Naive B cell (primary cell): ENCODE data around the gene SRRT. TPM values are rescaled to one million over a fixed set of nuclear protein-coding genes. Genes with fewer than 3 reads are reported as not detected.
"Not testable (repeated sequence)": the region's sequence is repeated elsewhere in the genome, so short reads cannot be mapped to it uniquely, and the experiment has no call there.

Experiments
- ATAC-seq, 2 donors: fragments of 150-1000 bp; cut with Tn5 transposase; 2 replicates each; pipeline ENCODE4 v1.10.0; 2021; ENCODE audit warnings: low read depth in 2 of 2, mild to moderate bottlenecking in 2 of 2, moderate library complexity in 2 of 2
- DNase-seq: peaks from one replicate; pipeline ENCODE4 v3.0.0; 2022
- H3K27ac Mint-ChIP-seq, 6 donors: one replicate each; pipeline ENCODE4 v1.8.0; 2020 to 2022; ENCODE audit warnings: mild to moderate bottlenecking in 6 of 6, mixed read lengths in 6 of 6, moderate library complexity in 5 of 6, inconsistent platforms in 2 of 6
- H3K27me3 Mint-ChIP-seq, 3 donors: one replicate each; pipeline ENCODE4 v1.8.0; 2021 to 2022; ENCODE audit warnings: mixed read lengths in 3 of 3, mild to moderate bottlenecking in 1 of 3
- H3K36me3 Mint-ChIP-seq, 2 donors: one replicate each; pipeline ENCODE4 v1.8.0; 2020 to 2022; ENCODE audit warnings: mixed read lengths in 2 of 2, inconsistent platforms in 1 of 2, mild to moderate bottlenecking in 1 of 2
- H3K4me1 Mint-ChIP-seq, 3 donors: one replicate each; pipeline ENCODE4 v1.8.0; 2020 to 2022; ENCODE audit warnings: mixed read lengths in 3 of 3, inconsistent platforms in 1 of 3, mild to moderate bottlenecking in 1 of 3, moderate library complexity in 1 of 3
- H3K4me3 Mint-ChIP-seq, 8 donors: one replicate each; pipeline ENCODE4 v1.8.0; 2020 to 2022; ENCODE audit warnings: mild to moderate bottlenecking in 8 of 8, mixed read lengths in 8 of 8, moderate library complexity in 8 of 8, inconsistent platforms in 2 of 8
- H3K9me3 Mint-ChIP-seq, 7 donors: one replicate each; pipeline ENCODE4 v1.8.0; 2020 to 2022; ENCODE audit warnings: mixed read lengths in 7 of 7, mild to moderate bottlenecking in 5 of 7, inconsistent platforms in 2 of 7, moderate library complexity in 1 of 7
- polyA plus RNA-seq, 6 donors: library from polyadenylated mRNA; unstranded; fragments of 300-500 nt; fragmentation: Illumina TruSeq; gene quantifications; one replicate each; pipeline ENCODE4 v1.2.3, GENCODE V29; 2021; ENCODE audit warnings: low read depth in 6 of 6

The SRRT gene
- polyA plus RNA-seq, 6 donors from 2014 or later = 17.5 to 79.0 (median 46.0) TPM

DNA sequence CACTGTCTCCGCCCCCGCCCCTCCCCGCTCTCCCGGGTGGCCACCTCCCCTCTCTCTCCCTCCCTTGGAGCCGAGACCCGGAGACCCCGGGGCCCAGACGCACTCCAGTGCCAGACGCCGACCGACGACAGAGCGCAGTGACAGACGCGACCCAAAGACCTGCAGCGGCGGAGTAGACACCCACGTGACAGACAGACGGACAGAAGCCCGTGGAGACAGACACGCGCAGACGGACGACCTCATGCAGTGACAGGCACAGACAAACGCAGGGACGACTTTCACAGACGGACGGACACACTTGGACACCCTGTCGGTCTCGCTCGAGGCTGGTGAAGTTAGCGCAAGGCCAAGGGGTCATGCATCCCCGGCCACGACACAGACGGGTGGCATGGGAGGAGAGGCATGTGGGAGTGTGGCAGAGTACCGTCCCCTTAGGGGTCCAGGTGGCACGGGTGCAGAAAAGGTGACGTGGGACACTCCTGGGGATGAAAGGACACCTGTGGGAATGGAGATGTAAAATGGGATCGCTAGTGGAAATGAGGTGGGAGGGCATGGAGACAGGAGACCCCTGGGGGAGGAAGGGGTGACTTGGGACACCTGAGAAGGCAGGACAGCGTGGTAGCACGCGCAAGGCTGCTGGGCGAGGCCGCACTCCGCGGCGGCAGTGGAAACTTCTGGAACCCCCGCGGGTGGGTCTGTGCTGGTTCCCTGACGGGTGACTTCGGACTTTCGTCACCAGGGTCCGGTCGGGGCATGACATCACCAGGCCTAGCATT is 21.2 kb downstream of the SRRT start:
- H3K27ac Mint-ChIP-seq = peak overlapping the region in 2 of 6 donors; percentile 15 to 88
- H3K4me1 Mint-ChIP-seq = peaks cover 19 to 21% (median 20%) of the 10 kb centered on the region in 3 donors
- peaks cover 0 to 4% (median 0%) of the 10 kb centered on the region in 7 donors for H3K9me3 Mint-ChIP-seq
- H3K27me3 Mint-ChIP-seq = peaks cover 35 to 82% (median 66%) of the 10 kb centered on the region in 3 donors
- ATAC-seq = peak; percentile 19 to 26
- peak overlapping the region; percentile 80 to 95 (median 92) for H3K4me3 Mint-ChIP-seq
- DNase-seq = no peak
- peaks cover 0 to 7% of the 10 kb centered on the region in 2 donors for H3K36me3 Mint-ChIP-seq

DNA sequence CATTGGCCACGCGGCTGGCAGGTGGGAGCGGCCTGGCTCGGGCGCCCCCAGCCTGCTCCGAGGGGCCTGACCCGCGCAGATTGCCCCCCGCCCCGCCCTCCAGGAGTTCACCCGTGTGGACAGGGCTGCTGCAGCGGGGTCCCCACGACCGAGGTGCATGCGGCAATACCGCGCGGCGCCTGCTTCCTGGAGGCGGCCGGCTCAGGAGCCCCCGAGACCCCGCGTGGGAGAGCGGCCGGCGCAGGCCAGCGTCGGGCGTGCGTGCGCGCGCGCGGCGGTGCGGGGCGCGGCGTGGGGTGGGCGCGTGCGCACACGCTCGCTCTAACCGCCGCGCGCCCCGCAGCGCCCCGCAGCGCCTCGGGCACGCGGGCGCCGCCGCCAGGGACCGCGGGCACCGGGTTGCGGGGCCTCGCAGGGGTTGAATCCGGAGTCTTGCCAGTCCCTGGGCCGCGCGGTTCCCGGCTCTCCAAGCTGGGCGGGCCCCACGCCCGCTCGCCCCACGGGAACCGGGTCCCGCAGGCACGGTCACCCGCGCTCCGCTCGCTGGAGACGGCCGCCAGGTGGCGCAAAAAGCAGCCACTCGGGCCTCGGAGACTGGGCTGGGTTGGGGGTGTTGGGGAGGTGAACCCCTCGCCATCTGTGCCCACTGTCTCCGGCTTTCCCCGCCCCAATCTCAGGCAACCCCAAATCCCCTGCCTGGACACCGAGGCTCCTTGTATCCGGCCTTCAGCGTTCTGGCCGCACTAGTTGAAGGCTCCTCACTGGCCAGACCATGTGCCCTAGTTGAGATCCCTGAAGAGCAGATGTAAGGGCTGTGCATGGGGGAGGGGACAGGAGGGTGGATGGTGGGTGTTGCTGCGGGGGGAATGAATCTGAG is 22.1 kb downstream of the SRRT start:
- peaks cover 0 to 4% (median 0%) of the 10 kb centered on the region in 7 donors for H3K9me3 Mint-ChIP-seq
- ATAC-seq = peak; percentile 71 to 74
- peak; percentile 54 for DNase-seq

DNA sequence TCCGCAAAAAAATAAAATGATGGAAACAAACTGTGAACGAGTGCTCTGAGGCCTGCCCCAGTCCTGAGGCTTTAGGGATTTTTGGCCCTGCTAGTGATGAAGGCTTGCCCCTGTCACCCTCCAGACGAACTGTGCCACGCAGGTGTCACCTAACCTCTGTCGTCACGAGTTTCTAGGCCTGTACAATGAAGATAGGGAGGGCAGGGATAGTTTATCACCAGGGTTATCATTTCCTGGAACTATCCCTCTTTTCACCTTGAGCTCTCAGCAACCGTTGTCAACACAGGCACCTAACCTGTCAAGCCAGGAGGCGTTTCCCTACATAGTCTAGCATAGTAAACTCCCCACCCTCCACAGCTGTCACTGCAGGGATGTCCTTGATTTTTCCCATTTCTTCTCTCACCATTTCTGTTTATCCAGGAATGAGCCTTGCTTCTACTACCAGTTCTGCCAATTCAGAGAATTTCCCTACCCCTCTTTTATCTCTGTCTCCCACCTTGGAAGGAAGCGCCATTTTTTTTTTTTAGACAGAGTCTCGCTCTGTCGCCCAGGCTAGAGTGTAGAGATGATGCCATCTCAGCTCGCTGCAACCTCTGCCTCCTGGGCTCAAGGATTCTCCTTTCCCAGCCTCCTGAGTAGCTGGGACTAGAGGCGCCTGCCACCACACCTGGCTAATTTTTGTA is 23.0 kb downstream of the SRRT start:
- peak overlapping the region in 1 of 6 donors; percentile 87 for H3K27ac Mint-ChIP-seq
- DNase-seq (no peak), ATAC-seq (no peak)
- H3K36me3 Mint-ChIP-seq = peaks cover 0 to 7% of the 10 kb centered on the region in 2 donors
- peaks cover 27 to 76% (median 50%) of the 10 kb centered on the region in 3 donors for H3K27me3 Mint-ChIP-seq
- H3K4me1 Mint-ChIP-seq = peaks cover 12 to 13% (median 13%) of the 10 kb centered on the region in 3 donors
- H3K4me3 Mint-ChIP-seq = peak overlapping the region; percentile 3 to 85 (median 72)
- peaks cover 0 to 4% (median 0%) of the 10 kb centered on the region in 7 donors for H3K9me3 Mint-ChIP-seq

More for the DNA sequence above, 22.1 kb downstream of the SRRT start:
- peaks cover 0 to 7% of the 10 kb centered on the region in 2 donors for H3K36me3 Mint-ChIP-seq
- peaks cover 32 to 76% (median 60%) of the 10 kb centered on the region in 3 donors for H3K27me3 Mint-ChIP-seq
- H3K27ac Mint-ChIP-seq = peak overlapping the region in 1 of 6 donors; percentile 51
- peak overlapping the region; percentile 58 to 95 (median 89) for H3K4me3 Mint-ChIP-seq
- H3K4me1 Mint-ChIP-seq = peaks cover 13 to 17% (median 14%) of the 10 kb centered on the region in 3 donors

DNA sequence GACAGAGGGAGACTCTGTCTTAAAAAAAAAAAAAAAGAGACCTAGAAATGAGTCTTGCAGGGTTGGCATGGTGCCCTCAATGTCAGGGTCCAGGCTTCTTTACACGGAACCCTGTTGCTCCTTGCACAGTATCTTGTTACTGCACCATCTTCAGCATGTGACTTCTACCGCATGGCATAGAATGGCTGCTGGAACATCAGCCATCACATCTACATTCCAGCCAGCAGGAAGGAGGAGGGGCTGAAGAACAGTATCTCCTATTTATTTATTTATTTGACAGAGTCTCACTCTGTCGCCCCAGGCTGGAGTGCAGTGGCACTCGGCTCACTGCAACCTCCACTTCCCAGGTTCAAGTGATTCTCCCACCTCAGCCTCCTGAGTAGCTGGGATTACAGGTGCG is 24.5 kb downstream of the SRRT start:
- H3K4me1 Mint-ChIP-seq = peaks cover 10 to 13% (median 13%) of the 10 kb centered on the region in 3 donors
- no peak for ATAC-seq
- no peak overlapping the region for H3K27ac Mint-ChIP-seq
- H3K9me3 Mint-ChIP-seq = peaks cover 0 to 4% (median 0%) of the 10 kb centered on the region in 7 donors
- H3K4me3 Mint-ChIP-seq = no peak overlapping the region
- peaks cover 29 to 70% (median 40%) of the 10 kb centered on the region in 3 donors for H3K27me3 Mint-ChIP-seq
- peaks cover 0 to 7% of the 10 kb centered on the region in 2 donors for H3K36me3 Mint-ChIP-seq
- DNase-seq = no peak

DNA sequence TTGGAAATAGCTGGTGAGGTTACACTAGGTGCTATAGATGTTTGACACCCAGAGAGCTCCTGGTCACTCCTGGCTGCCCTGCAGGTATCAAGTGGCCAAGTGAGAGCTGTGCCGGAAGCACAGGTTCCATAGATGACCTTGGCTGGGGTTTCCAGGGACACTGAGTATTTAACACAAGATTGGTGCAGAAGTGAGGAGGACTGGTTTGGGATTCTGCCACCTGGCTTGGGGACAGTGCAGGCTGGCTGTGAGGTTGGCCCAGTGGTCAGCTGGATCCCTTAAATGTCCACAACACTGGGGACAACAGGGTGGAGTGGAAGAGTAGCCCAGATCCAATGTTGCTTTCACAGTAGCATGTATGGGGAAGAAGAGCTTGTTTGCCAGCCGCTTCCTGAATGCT is 26.1 kb downstream of the SRRT start:
- ATAC-seq (no peak), DNase-seq (no peak)
- peaks cover 5 to 9% (median 7%) of the 10 kb centered on the region in 3 donors for H3K4me1 Mint-ChIP-seq
- peaks cover 0 to 4% (median 0%) of the 10 kb centered on the region in 7 donors for H3K9me3 Mint-ChIP-seq
- no peak overlapping the region for H3K4me3 Mint-ChIP-seq
- H3K27ac Mint-ChIP-seq = no peak overlapping the region
- H3K36me3 Mint-ChIP-seq = peaks cover 0 to 5% of the 10 kb centered on the region in 2 donors
- peaks cover 27 to 61% (median 35%) of the 10 kb centered on the region in 3 donors for H3K27me3 Mint-ChIP-seq

DNA sequence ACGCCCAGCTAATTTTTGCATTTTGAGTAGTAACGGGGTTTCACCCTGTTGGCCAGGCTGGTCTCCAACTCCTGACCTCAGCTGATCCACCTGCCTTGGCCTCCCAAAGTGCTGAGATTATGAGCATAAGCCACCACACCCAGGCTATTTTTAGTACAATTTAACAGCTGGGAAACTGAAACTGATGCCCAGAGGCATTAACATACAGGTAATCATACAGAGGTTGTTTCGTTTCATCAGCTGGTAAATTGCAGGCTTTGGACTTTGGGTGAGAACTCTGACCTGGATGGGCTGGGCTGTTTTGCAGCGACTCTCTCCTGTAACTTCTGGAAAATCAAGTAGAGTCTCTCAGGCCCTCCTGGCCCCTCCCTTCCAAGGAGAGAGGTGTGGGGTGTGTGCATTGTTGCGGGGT is 27.0 kb downstream of the SRRT start:
- H3K36me3 Mint-ChIP-seq = no peaks in the 10 kb centered on the region
- no peak for DNase-seq

DNA sequence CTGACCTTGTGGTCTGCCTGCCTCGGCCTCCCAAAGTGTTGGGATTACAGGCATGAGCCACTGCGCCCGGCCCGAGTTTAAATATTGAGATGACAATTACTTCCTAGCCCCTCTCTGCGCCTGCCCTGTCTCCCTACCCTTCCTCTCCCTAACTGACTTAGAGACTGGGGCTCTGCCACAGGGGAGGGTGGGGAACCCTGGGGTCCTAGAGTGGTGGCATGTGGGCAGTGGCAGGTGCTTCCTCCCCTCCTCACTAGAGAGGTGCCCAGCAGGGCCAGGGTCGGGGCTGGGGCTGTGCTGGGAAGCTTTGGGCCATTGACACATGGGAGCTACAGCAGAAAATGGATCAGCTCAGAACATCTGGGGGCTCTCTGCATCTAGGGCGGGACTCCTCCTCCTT is 27.7 kb downstream of the SRRT start:
- Mint-ChIP-seq H3K4me1 (no peaks in the 10 kb centered on the region), H3K36me3 (no peaks in the 10 kb centered on the region), H3K9me3 (peaks cover 0 to 4% (median 0%) of the 10 kb centered on the region in 7 donors), H3K27ac (no peak overlapping the region), H3K4me3 (no peak overlapping the region), H3K27me3 (peaks cover 24 to 49% (median 24%) of the 10 kb centered on the region in 3 donors)
- DNase-seq (no peak), ATAC-seq (no peak)

More for the DNA sequence above, 27.0 kb downstream of the SRRT start:
- Mint-ChIP-seq H3K27me3 (peaks cover 24 to 55% (median 29%) of the 10 kb centered on the region in 3 donors), H3K9me3 (peaks cover 0 to 4% (median 0%) of the 10 kb centered on the region in 7 donors), H3K4me1 (peaks cover 0 to 4% (median 2%) of the 10 kb centered on the region in 3 donors), H3K4me3 (no peak overlapping the region), H3K27ac (no peak overlapping the region)
- ATAC-seq = no peak

DNA sequence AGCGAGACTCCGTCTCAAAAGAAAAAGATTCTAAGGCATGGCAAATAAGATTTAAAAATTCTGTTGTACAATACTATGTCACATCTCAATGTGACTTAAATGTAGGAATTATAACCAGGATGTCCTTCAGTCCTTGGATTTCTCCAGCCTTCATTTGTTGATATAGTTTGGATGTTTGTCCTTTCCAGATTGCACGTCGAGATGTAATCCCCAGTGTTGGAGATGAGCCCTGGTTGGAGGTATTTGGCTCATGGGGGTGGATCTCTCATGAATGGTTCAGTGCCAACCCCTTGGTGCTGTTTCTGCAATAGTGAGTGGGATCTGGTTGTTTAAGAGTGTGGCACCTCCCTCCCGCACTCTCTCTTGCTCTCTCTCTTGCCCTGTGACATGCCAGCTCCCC is 33.6 kb downstream of the SRRT start:
- H3K4me3 Mint-ChIP-seq = peak overlapping the region in 1 of 8 donors; percentile 12
- no peak overlapping the region for H3K27ac Mint-ChIP-seq
- DNase-seq = no peak
- no peak for ATAC-seq
- peaks cover 0 to 13% (median 12%) of the 10 kb centered on the region in 3 donors for H3K27me3 Mint-ChIP-seq
- peaks cover 0 to 5% of the 10 kb centered on the region in 2 donors for H3K36me3 Mint-ChIP-seq
- peaks cover 0 to 5% (median 3%) of the 10 kb centered on the region in 7 donors for H3K9me3 Mint-ChIP-seq
- H3K4me1 Mint-ChIP-seq = peaks cover 4 to 13% (median 11%) of the 10 kb centered on the region in 3 donors

DNA sequence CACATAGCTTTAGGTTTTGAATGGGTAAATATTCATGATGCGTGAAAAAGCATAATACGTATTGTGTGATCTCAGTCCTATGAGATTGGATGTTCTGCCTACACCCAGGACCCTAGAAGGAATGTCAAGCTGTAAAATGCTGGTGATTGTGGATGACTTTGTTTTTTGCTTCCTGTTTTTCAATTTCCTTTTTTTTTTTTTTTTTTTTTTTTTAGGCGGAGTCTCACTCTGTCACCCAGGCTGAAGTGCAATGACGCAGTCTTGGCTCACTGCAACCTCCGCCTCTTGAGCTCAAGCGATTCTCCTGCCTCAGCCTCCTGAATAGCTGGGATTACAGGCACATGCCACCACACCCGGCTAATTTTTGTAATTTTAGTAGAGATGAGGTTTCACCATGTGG is 35.5 kb downstream of the SRRT start:
- ATAC-seq = peak; percentile 37 to 60
- not testable (repeated sequence) for H3K9me3 Mint-ChIP-seq, DNase-seq, H3K36me3 Mint-ChIP-seq
- Mint-ChIP-seq H3K27ac (peak overlapping the region in 1 of 6 donors; percentile 92), H3K4me1 (peaks cover 4 to 13% (median 11%) of the 10 kb centered on the region in 3 donors), H3K27me3 (peaks cover 18 to 24% (median 20%) of the 10 kb centered on the region in 3 donors), H3K4me3 (peak overlapping the region in 2 of 8 donors; percentile 26 to 49)

DNA sequence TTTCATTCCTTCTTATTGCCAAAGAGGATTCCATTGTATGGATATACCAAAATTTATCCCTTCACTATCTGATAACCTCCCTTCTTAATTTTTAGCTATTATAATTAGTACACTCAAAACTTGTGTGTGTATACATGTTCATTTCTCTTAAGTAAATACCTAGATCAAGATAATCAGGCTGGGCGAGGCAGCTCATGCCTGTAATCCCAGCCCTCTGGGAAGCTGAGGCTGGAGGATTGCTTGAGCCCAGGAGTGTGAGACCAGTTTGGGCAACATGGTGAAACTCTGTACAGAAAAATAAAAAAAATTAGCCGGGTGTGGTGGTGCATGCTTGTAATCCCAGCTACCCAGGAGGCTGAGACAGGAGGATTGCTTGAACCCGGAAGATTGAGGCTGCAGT is 36.6 kb downstream of the SRRT start:
- ATAC-seq = no peak
- no peak overlapping the region for H3K4me3 Mint-ChIP-seq
- no peak for DNase-seq
- peaks cover 0 to 5% (median 2%) of the 10 kb centered on the region in 7 donors for H3K9me3 Mint-ChIP-seq
- H3K36me3 Mint-ChIP-seq = peaks cover 0 to 5% of the 10 kb centered on the region in 2 donors
- H3K27me3 Mint-ChIP-seq = peaks cover 18 to 27% (median 20%) of the 10 kb centered on the region in 3 donors
- no peak overlapping the region for H3K27ac Mint-ChIP-seq
- peaks cover 4 to 13% (median 12%) of the 10 kb centered on the region in 3 donors for H3K4me1 Mint-ChIP-seq

DNA sequence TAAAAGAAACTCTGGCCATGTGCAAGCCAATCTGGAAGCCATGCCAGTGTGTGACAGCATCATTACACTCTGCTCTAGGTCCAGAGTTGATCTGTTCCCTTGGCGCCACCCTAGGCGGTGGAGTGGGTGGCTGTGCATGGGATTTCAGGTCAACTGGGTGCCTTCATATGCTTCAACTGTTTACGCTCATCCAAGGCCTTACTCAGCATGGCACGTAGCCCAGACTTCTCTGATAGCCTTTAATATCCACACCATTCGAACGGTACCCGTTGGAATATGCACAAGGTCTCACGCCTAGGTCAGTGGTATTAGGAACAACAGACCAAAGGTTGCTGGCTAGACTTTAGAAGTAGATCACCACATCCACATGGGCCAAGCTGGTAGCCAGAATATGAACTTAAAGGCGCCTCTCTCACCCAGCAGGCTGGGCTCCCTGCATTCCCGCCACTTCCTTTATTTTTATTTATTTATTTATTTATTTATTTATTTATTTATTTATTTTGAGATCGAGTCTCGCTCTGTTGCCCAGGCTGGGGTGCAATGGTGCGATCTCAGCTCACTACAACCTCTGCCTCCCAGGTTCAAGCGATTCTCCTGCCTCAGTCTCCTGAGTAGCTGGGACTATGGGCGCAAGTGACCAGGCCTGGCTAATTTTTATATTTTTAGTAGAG is 39.4 kb downstream of the SRRT start:
- peaks cover 4 to 13% (median 12%) of the 10 kb centered on the region in 3 donors for H3K4me1 Mint-ChIP-seq
- ATAC-seq (no peak), DNase-seq (no peak)
- H3K4me3 Mint-ChIP-seq = no peak overlapping the region
- peaks cover 24 to 29% (median 26%) of the 10 kb centered on the region in 3 donors for H3K27me3 Mint-ChIP-seq
- no peak overlapping the region for H3K27ac Mint-ChIP-seq
- no peaks in the 10 kb centered on the region for H3K36me3 Mint-ChIP-seq
- no peaks in the 10 kb centered on the region for H3K9me3 Mint-ChIP-seq

DNA sequence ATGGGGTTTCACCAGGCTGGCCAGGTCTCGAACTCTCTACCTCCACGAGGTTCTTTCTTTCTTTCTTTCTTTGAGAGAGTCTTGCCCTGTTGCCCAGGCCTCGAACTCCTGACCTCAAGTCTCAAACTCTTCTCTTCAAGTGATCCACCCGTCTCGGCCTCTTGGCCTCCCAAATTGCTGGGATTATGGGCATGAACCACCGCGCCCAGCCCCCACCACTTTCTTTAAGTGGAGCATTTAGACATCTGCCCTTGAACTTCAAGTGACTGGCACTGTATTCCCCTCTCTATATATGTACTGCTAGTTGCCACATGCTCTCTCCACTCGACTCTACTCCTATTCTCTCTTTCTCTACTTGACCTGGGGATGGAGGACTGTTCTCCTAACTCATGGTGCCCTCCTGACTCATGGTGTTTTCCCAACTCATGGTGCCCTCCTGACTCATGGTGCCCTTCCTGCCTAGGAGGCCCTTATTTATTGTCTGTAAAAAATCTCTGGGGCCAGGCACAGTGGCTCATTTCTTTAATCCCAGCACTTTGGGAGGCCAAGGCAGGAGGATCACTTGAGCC is 40.1 kb downstream of the SRRT start:
- no peak overlapping the region for H3K4me3 Mint-ChIP-seq
- DNase-seq (no peak), ATAC-seq (no peak)
- H3K27ac Mint-ChIP-seq = peak overlapping the region in 2 of 6 donors; percentile 13 to 47
- H3K36me3 Mint-ChIP-seq = no peaks in the 10 kb centered on the region
- no peaks in the 10 kb centered on the region for H3K9me3 Mint-ChIP-seq
- H3K4me1 Mint-ChIP-seq = peaks cover 4 to 13% (median 12%) of the 10 kb centered on the region in 3 donors
- peaks cover 29 to 30% (median 30%) of the 10 kb centered on the region in 3 donors for H3K27me3 Mint-ChIP-seq
